DMS153 treated with DMSO at 0.1 percent for 48 hours (cell line): ENCODE measurements around the gene CD2BP2.
"Not testable (repeated sequence)": the region's sequence is repeated elsewhere in the genome, so short reads cannot be mapped to it uniquely, and the experiment has no call there.

Source experiments
- DNase-seq: peaks from one replicate; lab custom pipeline; 2025; ENCODE audit not compliant: unreplicated experiment; lab: John Stamatoyannopoulos, UW

The CD2BP2 gene

DNA sequence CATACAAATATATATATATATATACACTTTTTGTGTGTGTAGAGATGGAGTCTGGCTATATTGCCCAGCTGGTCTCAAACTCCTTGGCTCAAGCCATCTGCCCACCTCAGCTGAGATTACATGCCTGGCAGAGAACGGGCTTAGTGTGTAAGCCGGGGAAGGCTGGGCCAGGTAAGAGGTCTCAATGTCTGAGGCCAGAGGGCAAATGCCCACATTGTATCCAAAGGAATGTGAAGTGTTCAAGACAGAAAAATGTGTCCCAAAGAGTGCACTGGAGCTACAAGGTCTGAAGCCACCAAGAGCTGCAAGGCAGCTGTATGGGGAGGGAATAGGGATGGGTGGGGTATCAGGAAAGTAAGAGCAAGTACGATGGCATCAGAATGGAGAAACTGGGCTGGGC is 8.8 kb downstream of the CD2BP2 start:
- DNase-seq = no peak

GRCh38 chr16:30343491-30343820 is 11.7 kb downstream of the CD2BP2 start:
- DNase-seq = not testable (repeated sequence)

DNA sequence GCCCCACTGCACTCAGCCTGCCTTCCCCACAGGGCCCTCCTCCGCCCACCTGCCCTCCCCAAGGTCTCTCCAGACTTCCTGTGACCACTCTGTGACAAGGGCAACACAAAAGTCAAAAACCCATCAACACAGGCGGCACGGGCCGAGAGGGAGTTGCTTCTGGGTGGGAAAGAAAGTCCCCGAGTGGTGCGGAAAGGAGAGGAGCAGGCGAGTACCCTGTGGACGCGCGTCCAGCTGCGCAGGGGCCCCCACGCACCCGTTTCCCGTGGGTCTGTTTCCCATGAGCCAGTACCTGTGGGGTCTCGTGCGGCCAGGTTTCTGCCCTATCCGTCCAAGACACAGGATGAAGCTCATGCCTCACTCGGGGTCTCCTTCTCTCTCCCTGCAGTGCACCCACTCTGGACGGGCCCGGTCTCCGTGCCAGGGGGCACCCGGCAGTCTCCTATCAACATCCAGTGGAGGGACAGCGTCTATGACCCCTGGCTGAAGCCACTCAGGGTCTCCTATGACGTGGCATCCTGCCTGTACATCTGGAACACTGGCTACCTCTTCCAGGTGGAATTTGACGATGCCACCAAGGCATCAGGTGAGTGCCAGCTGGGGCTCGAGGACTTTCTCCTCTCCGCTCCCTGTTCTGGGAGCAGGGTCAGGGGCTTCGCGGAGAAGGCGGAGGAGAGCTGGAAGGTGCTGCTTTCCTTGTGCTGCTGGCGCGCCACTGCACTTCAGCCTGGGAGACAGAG is 12.2 kb downstream of the CD2BP2 start:
- no peak for DNase-seq

- DNase-seq = not testable (repeated sequence)
These were observed 13.1 kb downstream of the CD2BP2 start for GRCh38 chr16:30341971-30342370.

DNA sequence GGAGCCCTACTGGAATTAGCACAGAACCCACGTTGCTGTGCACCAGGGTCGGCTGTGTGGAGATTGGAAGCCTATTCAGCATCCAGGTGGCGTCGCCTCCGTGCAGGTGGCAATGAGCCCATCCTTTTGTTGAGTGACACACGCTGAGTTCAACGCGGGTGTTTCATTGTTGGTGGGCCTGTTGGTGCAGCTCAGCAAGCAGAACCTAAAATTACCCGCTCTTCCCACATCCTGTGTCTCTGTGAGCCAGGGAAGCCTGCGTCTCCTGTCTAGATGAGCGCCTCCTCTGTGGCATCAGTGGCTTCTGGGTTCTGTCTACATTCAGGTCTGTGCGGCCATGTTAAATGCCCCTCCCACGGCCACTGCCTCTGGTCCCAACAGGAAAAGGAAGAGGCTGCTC is 14.5 kb downstream of the CD2BP2 start:
- DNase-seq = peak; percentile 2

- not testable (repeated sequence) for DNase-seq
These were observed 16.4 kb downstream of the CD2BP2 start for GRCh38 chr16:30338715-30339114.

- DNase-seq = not testable (repeated sequence)
These were observed 17.1 kb downstream of the CD2BP2 start for GRCh38 chr16:30337964-30338357.

GRCh38 chr16:30335598-30336474 is 19.3 kb downstream of the CD2BP2 start:
- no peak for DNase-seq

- DNase-seq = peak; percentile 37
These were observed 20.0 kb downstream of the CD2BP2 start for GRCh38 chr16:30335028-30335597.

GRCh38 chr16:30334473-30334989 is 20.6 kb downstream of the CD2BP2 start:
- DNase-seq = peak; percentile 20

GRCh38 chr16:30324220-30324619 is 30.9 kb downstream of the CD2BP2 start:
- DNase-seq = not testable (repeated sequence)

DNA sequence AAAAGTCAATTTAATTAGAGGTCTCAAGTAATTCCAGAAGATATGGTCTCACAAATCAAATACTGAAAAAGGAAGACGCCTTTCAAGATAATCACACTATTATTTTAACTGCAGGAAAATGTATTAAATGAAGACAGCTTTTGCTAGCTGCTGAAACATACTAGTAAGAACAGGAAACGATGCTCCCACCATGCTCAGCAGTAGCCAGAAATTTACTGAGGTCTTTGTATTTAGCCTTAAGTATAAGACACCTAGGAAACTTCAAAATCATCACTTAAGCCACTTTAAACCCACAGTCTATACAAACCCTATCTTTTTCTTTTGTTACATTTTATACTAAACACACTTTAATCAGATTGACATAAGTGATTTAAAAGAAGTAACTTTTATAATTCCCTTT is 36.5 kb downstream of the CD2BP2 start:
- DNase-seq = not testable (repeated sequence)

DNA sequence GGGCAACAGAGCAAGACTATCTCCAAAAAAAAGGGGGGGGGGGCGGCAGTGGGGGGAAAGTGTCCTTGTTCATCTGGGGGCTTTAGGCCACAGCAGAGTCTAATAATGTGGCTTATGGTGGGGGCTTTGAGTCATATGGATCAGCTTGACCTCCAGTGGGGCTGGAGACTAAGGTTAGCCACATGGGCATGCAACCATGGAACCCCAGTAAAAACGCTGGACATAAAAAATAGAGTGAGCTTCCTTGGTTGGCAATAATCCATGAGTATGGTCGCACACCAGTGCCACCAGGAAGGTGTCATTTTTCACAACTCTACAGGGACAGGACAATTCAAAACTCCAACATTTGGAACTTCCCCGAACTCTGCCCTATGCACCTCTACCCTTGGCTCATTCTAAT is 44.2 kb downstream of the CD2BP2 start:
- not testable (repeated sequence) for DNase-seq

- DNase-seq = not testable (repeated sequence)
These were observed 45.9 kb downstream of the CD2BP2 start for GRCh38 chr16:30309255-30309654.
